ENCODE data around the gene SPDYA.

Gene SPDYA

GRCh38 chr2:28824870-28825269 is 14.2 kb downstream of the SPDYA start:
- no peak for DNase-seq (ENCODE audit: extremely low read depth in 1 of 2, low read depth in 1 of 2)

GRCh38 chr2:28828382-28828781 is 17.7 kb downstream of the SPDYA start:
- no peak for DNase-seq (ENCODE audit: extremely low read depth in 1 of 2, low read depth in 1 of 2)

GRCh38 chr2:28833740-28834470 is 23.3 kb downstream of the SPDYA start:
- no peak for DNase-seq (ENCODE audit: extremely low read depth in 1 of 2, low read depth in 1 of 2)

- DNase-seq (ENCODE audit: extremely low read depth in 1 of 2, low read depth in 1 of 2): no peak
Measured at GRCh38 chr2:28835781-28836180, 25.1 kb downstream of the SPDYA start.

GRCh38 chr2:28838971-28839370 is 28.3 kb downstream of the SPDYA start:
- DNase-seq (ENCODE audit: extremely low read depth in 1 of 2, low read depth in 1 of 2): no peak

GRCh38 chr2:28842042-28842441 is 31.4 kb downstream of the SPDYA start:
- no peak for DNase-seq (ENCODE audit: extremely low read depth in 1 of 2, low read depth in 1 of 2)

- no peak for DNase-seq (ENCODE audit: extremely low read depth in 1 of 2, low read depth in 1 of 2)
Measured at GRCh38 chr2:28855193-28855592, 44.6 kb downstream of the SPDYA start.

GRCh38 chr2:28855977-28856376 is 45.3 kb downstream of the SPDYA start:
- no peak for DNase-seq (ENCODE audit: extremely low read depth in 1 of 2, low read depth in 1 of 2)

- no peak for DNase-seq (ENCODE audit: extremely low read depth in 1 of 2, low read depth in 1 of 2)
Measured at GRCh38 chr2:28868611-28869010, 58.0 kb downstream of the SPDYA start.

GRCh38 chr2:28869494-28870145 is 59.0 kb downstream of the SPDYA start:
- DNase-seq (ENCODE audit: extremely low read depth in 1 of 2, low read depth in 1 of 2): no peak

- DNase-seq (ENCODE audit: extremely low read depth in 1 of 2, low read depth in 1 of 2): peak; percentile 91 to 99
Measured at GRCh38 chr2:28870146-28870891, 59.7 kb downstream of the SPDYA start, which contains the start of gene TRMT61B. TSS of gene TRMT61B (minus strand) at chr2:28870309. CDS start at chr2:28870277, 32 bp downstream.

GRCh38 chr2:28871620-28872019 is 61.0 kb downstream of the SPDYA start:
- DNase-seq (ENCODE audit: extremely low read depth in 1 of 2, low read depth in 1 of 2): no peak

GRCh38 chr2:28880193-28880592 is 69.6 kb downstream of the SPDYA start:
- no peak for DNase-seq (ENCODE audit: extremely low read depth in 1 of 2, low read depth in 1 of 2)

GRCh38 chr2:28893488-28893887 is 82.9 kb downstream of the SPDYA start:
- no peak for DNase-seq (ENCODE audit: extremely low read depth in 1 of 2, low read depth in 1 of 2)

- DNase-seq (ENCODE audit: extremely low read depth in 1 of 2, low read depth in 1 of 2): peak; percentile 92 to 98
Measured at GRCh38 chr2:28894470-28895188, 84.0 kb downstream of the SPDYA start, which contains the start of gene WDR43. TSS of gene WDR43 (plus strand) at chr2:28894667. CDS start at chr2:28894699, 32 bp downstream.

- DNase-seq (ENCODE audit: extremely low read depth in 1 of 2, low read depth in 1 of 2): peak in 1 of 2 donors; percentile 2
Measured at GRCh38 chr2:28895189-28895893, 84.7 kb downstream of the SPDYA start.

- DNase-seq (ENCODE audit: extremely low read depth in 1 of 2, low read depth in 1 of 2): no peak
Measured at GRCh38 chr2:28896906-28897305, 86.3 kb downstream of the SPDYA start.

- no peak for DNase-seq (ENCODE audit: extremely low read depth in 1 of 2, low read depth in 1 of 2)
Measured at GRCh38 chr2:28898048-28898447, 87.4 kb downstream of the SPDYA start.

Data from activated CD8-positive, alpha-beta memory T cell treated with anti-CD3 and anti-CD28 coated beads for 1 hour (primary cell).